Omental fat pad (tissue), 4 donors: Measurements from ENCODE around the gene TEKT3. TPM values are rescaled to one million over a fixed set of nuclear protein-coding genes. Genes with fewer than 3 reads are reported as not detected.
A peak's percentile ranks its signal among the peaks of the same experiment; 100 is the strongest.

ENCODE experiments used
- ATAC-seq: fragments of 150-250 bp; one replicate; pipeline ENCODE4 v1.9.1; 2016; ENCODE audit warnings: mild to moderate bottlenecking, moderate library complexity; ENCODE audit not compliant: low FRiP score
- DNase-seq: peaks from one replicate; pipeline ENCODE4 v3.0.0-alpha.2; 2019; ENCODE audit warnings: low spot score
- CTCF ChIP-seq, 3 donors: fragments of 450-650 bp; IDR thresholded peaks; one replicate each; pipeline ENCODE4 v1.5.1; 2016 to 2017; ENCODE audit warnings: antibody characterized with exemption in 3 of 3, mild to moderate bottlenecking in 3 of 3, moderate library complexity in 2 of 3
- total RNA-seq, 4 donors: library from RNA; depleted of rRNA; stranded (reverse); fragments of >200 nt; gene quantifications; one replicate each; pipeline ENCODE4 v1.1.0, GENCODE V29; 2016

The TEKT3 gene
- total RNA-seq, 4 donors from 2014 or later = 0.44 to 0.79 TPM; not detected in 2

GRCh38 chr17:15341966-15342365, 569 bp upstream of the TEKT3 start:
- ATAC-seq = no peak
- TF ChIP-seq CTCF (IDR thresholded peaks at IDR 0.05) = no peak
- no peak for DNase-seq

- ATAC-seq = peak; percentile 12
- DNase-seq = no peak
- TF ChIP-seq CTCF (IDR thresholded peaks at IDR 0.05) = no peak
Observed at GRCh38 chr17:15340966-15341365, 431 bp downstream of the TEKT3 start.

- no peak for ATAC-seq
- DNase-seq = no peak
- no peak for TF ChIP-seq CTCF (IDR thresholded peaks at IDR 0.05)
Observed at GRCh38 chr17:15335446-15335845, 6.0 kb downstream of the TEKT3 start.

GRCh38 chr17:15334266-15334665, 7.1 kb downstream of the TEKT3 start:
- ATAC-seq = no peak
- no peak for DNase-seq
- no peak for TF ChIP-seq CTCF (IDR thresholded peaks at IDR 0.05)

GRCh38 chr17:15332338-15332737, 9.1 kb downstream of the TEKT3 start:
- no peak for TF ChIP-seq CTCF (IDR thresholded peaks at IDR 0.05)
- no peak for DNase-seq
- ATAC-seq = no peak

GRCh38 chr17:15323131-15323530, 18.3 kb downstream of the TEKT3 start:
- no peak for ATAC-seq
- DNase-seq = no peak
- no peak for TF ChIP-seq CTCF (IDR thresholded peaks at IDR 0.05)

GRCh38 chr17:15321556-15322251, 19.7 kb downstream of the TEKT3 start:
- TF ChIP-seq CTCF (IDR thresholded peaks at IDR 0.05) = no peak
- DNase-seq = no peak
- no peak for ATAC-seq
